SK-N-SH (cell line): ENCODE measurements around the gene TBCD. TPM values are rescaled to one million over a fixed set of nuclear protein-coding genes. Genes with fewer than 3 reads are reported as not detected.

Experiments used
- CTCF ChIA-PET: fragments of 300-600, 350-600 bp; formaldehyde crosslinking; extraction: SDS; loops from one replicate; lab custom pipeline; 2021; lab: Yijun Ruan, JAX
- POLR2A ChIA-PET: fragments of 350-600 bp; sonication (Branson Sonifier 250); formaldehyde crosslinking; extraction: SDS; loops from one replicate; lab custom pipeline; 2020; ENCODE audit warnings: antibody characterized with exemption, inconsistent platforms; lab: Yijun Ruan, JAX
- DNase-seq: peaks from one replicate; pipeline ENCODE4 v3.0.0; 2012
- H2AFZ ChIP-seq: fragments of 200-600 bp; sonication (generic); 2 replicates; pipeline ENCODE4 v1.8.1; 2016; ENCODE audit warnings: antibody characterized with exemption, mild to moderate bottlenecking, low read depth
- H3F3A ChIP-seq: fragments of 200-600 bp; sonication (generic); replicated peaks from 2 replicates; pipeline ENCODE3; 2016; ENCODE audit warnings: antibody characterized with exemption, mild to moderate bottlenecking; ENCODE audit not compliant: insufficient read depth
- H3K27ac ChIP-seq, 2 experiments: fragments of 200-500 bp in 1 of 2; fragments of 200-600 bp in 1 of 2; sonication (Bioruptor generic) in 1 of 2; sonication (generic), shearing (Covaris generic) in 1 of 2; 2 replicates each; pipeline versions ENCODE4 v1.5.1 to v1.6.1; 2014 to 2016; ENCODE audit warnings: low read depth in 2 of 2, inconsistent platforms in 1 of 2, low read length in 1 of 2, mild to moderate bottlenecking in 1 of 2, mixed read lengths in 1 of 2
- H3K27me3 ChIP-seq: fragments of 200-600 bp; sonication (generic), shearing (Covaris generic); 2 replicates; pipeline ENCODE4 v1.6.1; 2016; ENCODE audit warnings: mixed run types; ENCODE audit not compliant: insufficient read depth
- H3K36me3 ChIP-seq, 2 experiments: fragments of 200-500 bp in 1 of 2; fragments of 200-600 bp in 1 of 2; sonication (Bioruptor generic) in 1 of 2; sonication (generic) in 1 of 2; replicated peaks in 1 of 2; 2 replicates each; pipeline versions ENCODE3 to v1.5.1; 2014 to 2016; ENCODE audit warnings: low read length in 1 of 2, mild to moderate bottlenecking in 1 of 2; ENCODE audit not compliant: insufficient read depth in 2 of 2, control insufficient read depth in 1 of 2
- H3K4me1 ChIP-seq, 2 experiments: fragments of 200-500 bp in 1 of 2; fragments of 200-600 bp in 1 of 2; sonication (Bioruptor generic) in 1 of 2; sonication (generic), shearing (Covaris generic) in 1 of 2; 2 replicates each; pipeline versions ENCODE4 v1.5.1 to v1.6.1; 2014 to 2016; ENCODE audit warnings: low read depth in 1 of 2, low read length in 1 of 2, mixed run types in 1 of 2; ENCODE audit not compliant: insufficient read depth in 2 of 2, control insufficient read depth in 1 of 2
- H3K4me2 ChIP-seq: fragments of 200-600 bp; sonication (generic), shearing (Covaris generic); 2 replicates; pipeline ENCODE4 v1.6.1; 2017; ENCODE audit warnings: mixed run types
- H3K4me3 ChIP-seq, 2 experiments: fragments of 200-500 bp in 1 of 2; fragments of 200-600 bp in 1 of 2; sonication (Bioruptor generic) in 1 of 2; sonication (generic), shearing (Covaris generic) in 1 of 2; 2 replicates each; pipeline versions ENCODE4 v1.5.1 to v1.8.1; 2014 to 2016; ENCODE audit warnings: low read depth in 2 of 2, inconsistent platforms in 1 of 2, low read length in 1 of 2, mild to moderate bottlenecking in 1 of 2, mixed read lengths in 1 of 2, moderate library complexity in 1 of 2
- H3K79me2 ChIP-seq: fragments of 200-600 bp; sonication (generic); 2 replicates; pipeline ENCODE4 v1.8.1; 2017; ENCODE audit warnings: mild to moderate bottlenecking; ENCODE audit not compliant: insufficient read depth
- H3K9ac ChIP-seq: fragments of 200-600 bp; sonication (generic); 2 replicates; pipeline ENCODE4 v1.6.1; 2017; ENCODE audit warnings: mixed run types
- H3K9me2 ChIP-seq: fragments of 200-600 bp; sonication (generic); 2 replicates; pipeline ENCODE4 v1.6.1; 2017; ENCODE audit warnings: mixed run types
- H3K9me3 ChIP-seq: fragments of 200-600 bp; sonication (generic); 2 replicates; pipeline ENCODE4 v1.6.1; 2017; ENCODE audit warnings: mixed run types, mild to moderate bottlenecking, moderate library complexity
- H4K20me1 ChIP-seq: fragments of 200-600 bp; sonication (generic); 2 replicates; pipeline ENCODE4 v1.6.1; 2017; ENCODE audit warnings: mild to moderate bottlenecking, mixed run types; ENCODE audit not compliant: insufficient read depth
- ELF1 ChIP-seq: IDR thresholded peaks from 2 replicates; pipeline ENCODE4 v1.4.0; 2012
- EZH2phosphoT487 ChIP-seq: fragments of 200-600 bp; sonication (generic); IDR thresholded peaks from 2 replicates; pipeline ENCODE4 v1.6.1; 2017; ENCODE audit warnings: low read depth, mixed run types, mild to moderate bottlenecking, antibody characterized with exemption, moderate library complexity, borderline replicate concordance
- FOSL2 ChIP-seq: IDR thresholded peaks from 2 replicates; pipeline ENCODE4 v1.4.0; 2012; ENCODE audit warnings: low read depth, mild to moderate bottlenecking, moderate library complexity, borderline replicate concordance
- FOXM1 ChIP-seq: IDR thresholded peaks from 2 replicates; pipeline ENCODE4 v1.4.0; 2012; ENCODE audit warnings: low read depth, mild to moderate bottlenecking
- MAX ChIP-seq: IDR thresholded peaks from 2 replicates; pipeline ENCODE4 v1.4.0; 2012; ENCODE audit warnings: low read depth
- MXI1 ChIP-seq: IDR thresholded peaks from 2 replicates; pipeline ENCODE4 v1.6.1; 2012; ENCODE audit warnings: mild to moderate bottlenecking, low read depth, low read length, improper control_type of control experiment
- NFIC ChIP-seq: IDR thresholded peaks from 2 replicates; pipeline ENCODE4 v1.4.0; 2012; ENCODE audit warnings: borderline replicate concordance
- NRF1 ChIP-seq: IDR thresholded peaks from 2 replicates; pipeline ENCODE4 v1.6.1; 2012; ENCODE audit warnings: low read depth, mild to moderate bottlenecking, low read length
- PBX3 ChIP-seq: IDR thresholded peaks from 2 replicates; pipeline ENCODE4; 2012
- RCOR1 ChIP-seq: fragments of 150-350 bp; IDR thresholded peaks from 2 replicates; pipeline ENCODE4 v1.6.1; 2017; ENCODE audit warnings: antibody characterized with exemption, low read length
- RFX5 ChIP-seq: IDR thresholded peaks from 2 replicates; pipeline ENCODE4 v1.6.1; 2012; ENCODE audit warnings: mild to moderate bottlenecking, improper control_type of control experiment, low read length
- SIN3A ChIP-seq: IDR thresholded peaks from 2 replicates; pipeline ENCODE4 v1.6.1; 2012; ENCODE audit warnings: low read depth, mild to moderate bottlenecking, low read length, moderate library complexity, borderline replicate concordance
- TCF12 ChIP-seq: IDR thresholded peaks from 2 replicates; pipeline ENCODE4 v1.4.0; 2012
- TEAD4 ChIP-seq: IDR thresholded peaks from 2 replicates; pipeline ENCODE4 v1.4.0; 2012; ENCODE audit warnings: mild to moderate bottlenecking, borderline replicate concordance; ENCODE audit not compliant: insufficient read depth
- USF2 ChIP-seq: fragments of 150-350 bp; IDR thresholded peaks from 2 replicates; pipeline ENCODE4 v1.6.1; 2017; ENCODE audit warnings: antibody characterized with exemption, low read length, low read depth, borderline replicate concordance
- WGBS: methylation state at CpG from one replicate; pipeline ENCODE4 v1.1.6; 2017; ENCODE audit warnings: low lambda C conversion rate; 5-methylcytosine and 5-hydroxymethylcytosine counted together
- polyA plus RNA-seq, 3 experiments: library from polyadenylated mRNA; depleted of rRNA; stranded (reverse); fragments of >200 nt; gene quantifications; 2 replicates each; pipeline ENCODE4 v1.2.3, GENCODE V29; 2012
- TF ChIP-seq, protein P1 (sequence below): fragments of 150-350 bp; IDR thresholded peaks from 2 replicates; pipeline ENCODE4 v1.6.1; 2016; ENCODE audit warnings: mild to moderate bottlenecking, low read depth, low read length

The TBCD gene
- polyA plus RNA-seq, 1 of the 3 experiments (the other 2 are of a cell fraction), result 107 TPM

GRCh38 chr17:82817947-82818346 lies 66.1 kb downstream of the TBCD start (continued):
- no peak for TF ChIP-seq SIN3A
- no peak for TF ChIP-seq NRF1
- TF ChIP-seq, protein P1, sequence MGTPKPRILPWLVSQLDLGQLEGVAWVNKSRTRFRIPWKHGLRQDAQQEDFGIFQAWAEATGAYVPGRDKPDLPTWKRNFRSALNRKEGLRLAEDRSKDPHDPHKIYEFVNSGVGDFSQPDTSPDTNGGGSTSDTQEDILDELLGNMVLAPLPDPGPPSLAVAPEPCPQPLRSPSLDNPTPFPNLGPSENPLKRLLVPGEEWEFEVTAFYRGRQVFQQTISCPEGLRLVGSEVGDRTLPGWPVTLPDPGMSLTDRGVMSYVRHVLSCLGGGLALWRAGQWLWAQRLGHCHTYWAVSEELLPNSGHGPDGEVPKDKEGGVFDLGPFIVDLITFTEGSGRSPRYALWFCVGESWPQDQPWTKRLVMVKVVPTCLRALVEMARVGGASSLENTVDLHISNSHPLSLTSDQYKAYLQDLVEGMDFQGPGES, result no peak
- no peak for TF ChIP-seq MAX
- TF ChIP-seq FOXM1, result no peak
- no peak for TF ChIP-seq PBX3
- TF ChIP-seq ELF1, result no peak
- no peak for TF ChIP-seq NFIC
- no peak for TF ChIP-seq TCF12
- TF ChIP-seq RFX5, result no peak
- TF ChIP-seq MXI1, result no peak

DNA sequence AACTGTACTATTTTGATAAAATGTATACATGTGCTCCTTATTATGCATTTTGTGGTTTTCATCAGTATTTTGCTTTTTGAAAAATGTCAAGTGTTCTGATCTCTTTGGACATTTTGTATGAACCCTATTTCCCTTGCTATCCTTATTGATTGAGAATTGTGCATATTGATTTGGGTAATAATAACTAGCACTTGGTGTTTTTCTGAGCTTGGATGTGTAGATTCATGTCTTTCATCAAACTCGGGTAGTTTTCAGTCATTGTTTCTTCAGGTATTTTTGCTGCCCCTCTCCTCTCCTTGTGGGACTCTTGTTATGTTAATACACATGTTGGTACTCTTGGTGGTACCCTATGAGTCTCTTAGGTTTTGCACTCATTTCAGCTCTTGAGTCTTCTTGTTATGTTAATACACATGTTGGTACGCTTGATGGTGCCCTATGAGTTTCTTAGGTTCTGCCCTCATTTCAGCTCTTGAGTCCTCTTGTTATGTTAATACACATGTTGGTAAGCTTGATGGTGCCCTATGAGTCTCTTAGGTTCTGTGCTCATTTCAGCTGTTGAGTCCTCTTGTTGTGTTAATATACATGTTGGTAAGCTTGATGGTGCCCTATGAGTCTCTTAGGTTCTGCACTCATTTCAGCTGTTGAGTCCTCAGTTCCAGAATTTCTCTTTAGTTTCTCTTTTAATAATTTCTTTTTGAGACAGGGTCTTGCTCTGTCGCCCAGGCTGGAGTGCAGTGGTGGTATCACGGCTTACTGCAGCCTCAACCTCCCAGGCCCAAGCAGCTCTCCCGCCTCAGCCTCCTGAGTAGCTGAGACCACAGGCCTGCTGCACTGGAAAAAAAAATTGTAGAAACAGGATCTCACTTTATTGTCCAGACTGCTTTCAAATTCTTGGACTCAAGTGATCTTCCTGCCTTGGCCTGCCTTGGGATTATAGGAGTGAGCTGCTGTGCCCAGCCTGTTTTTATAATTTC lies 68.7 kb downstream of the TBCD start:
- Histone ChIP-seq H3K4me3 (no peak overlapping the region), H3K9ac (no peak overlapping the region), H4K20me1 (no peaks in the 10 kb centered on the region), H2AFZ (no peak overlapping the region), H3K79me2 (peaks cover 13% of the 10 kb centered on the region; the same call in 1 of the 2 replicates), H3K4me1 (no peaks in the 10 kb centered on the region), H3K36me3 (peaks cover 8 to 57% of the 10 kb centered on the region in 2 experiments), H3K27me3 (no peaks in the 10 kb centered on the region), H3K27ac (no peak overlapping the region), H3F3A (no peaks in the 10 kb centered on the region), H3K9me2 (no peaks in the 10 kb centered on the region), H3K4me2 (no peak overlapping the region), H3K9me3 (peaks cover 16% of the 10 kb centered on the region; the same call in 1 of the 2 replicates)
- TF ChIP-seq USF2 (no peak), RCOR1 (no peak), TCF12 (no peak), TEAD4 (no peak), FOSL2 (no peak), EZH2phosphoT487 (no peak)
- ChIA-PET POLR2A (no interaction called here), CTCF (interaction anchor here (0.9 to 2.1 kb wide), 4 partner anchors 9 to 39 kb away, joined by 3 to 7 read pairs (median 3); partner anchors contain the start of gene ZNF750)
- DNase-seq, result no peak
- WGBS, result 94% methylated on average over 5 of the region's 5 CpGs
